Suprapubic skin (tissue), 4 donors: Measurements from ENCODE around the gene KCNMB1.

Experiments used
- EP300 ChIP-seq: sonication (generic); formaldehyde crosslinking; IDR thresholded peaks from one replicate; pipeline ENCODE4 v1.6.1; 2017; ENCODE audit warnings: antibody characterized with exemption
- POLR2A ChIP-seq, 2 donors: fragments of 450-650 bp; IDR thresholded peaks; one replicate each; pipeline ENCODE4 v1.6.1; 2017; ENCODE audit warnings: antibody characterized with exemption in 2 of 2, mild to moderate bottlenecking in 2 of 2, moderate library complexity in 2 of 2
- POLR2AphosphoS5 ChIP-seq, 3 donors: sonication (generic); formaldehyde crosslinking; IDR thresholded peaks; one replicate each; pipeline ENCODE4 v1.6.1; 2017; ENCODE audit warnings: antibody characterized with exemption in 3 of 3
- TF ChIP-seq, protein P1 (sequence below), 2 donors: fragments of 200-600 bp in 1 of 2; fragments of 450-650 bp in 1 of 2; sonication (generic) in 1 of 2; IDR thresholded peaks; one replicate each; pipeline ENCODE4 v1.5.1; 2016 to 2019; ENCODE audit warnings: antibody characterized with exemption in 2 of 2, mild to moderate bottlenecking in 1 of 2, moderate library complexity in 1 of 2

DNA sequence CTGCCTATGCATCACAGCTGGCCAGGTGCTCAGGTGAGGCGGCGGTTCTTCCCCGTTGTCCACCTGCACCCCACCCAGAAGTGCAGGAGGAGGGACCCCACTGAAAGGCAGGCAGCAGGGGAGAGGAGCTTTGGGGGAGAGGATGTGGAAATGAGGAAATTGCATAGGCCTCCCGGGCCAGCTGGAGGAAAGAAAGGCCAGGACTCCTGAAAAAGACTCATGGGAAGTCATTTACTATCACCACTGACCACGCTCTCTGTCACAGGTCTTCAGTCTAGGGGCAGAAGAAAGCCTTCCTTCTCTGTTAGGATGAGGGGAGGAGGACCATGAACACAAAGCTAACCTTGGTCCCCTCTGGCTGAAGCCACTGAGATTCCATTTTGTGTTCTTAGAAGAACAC, 28.1 kb downstream of the KCNMB1 start:
- TF ChIP-seq, protein P1, sequence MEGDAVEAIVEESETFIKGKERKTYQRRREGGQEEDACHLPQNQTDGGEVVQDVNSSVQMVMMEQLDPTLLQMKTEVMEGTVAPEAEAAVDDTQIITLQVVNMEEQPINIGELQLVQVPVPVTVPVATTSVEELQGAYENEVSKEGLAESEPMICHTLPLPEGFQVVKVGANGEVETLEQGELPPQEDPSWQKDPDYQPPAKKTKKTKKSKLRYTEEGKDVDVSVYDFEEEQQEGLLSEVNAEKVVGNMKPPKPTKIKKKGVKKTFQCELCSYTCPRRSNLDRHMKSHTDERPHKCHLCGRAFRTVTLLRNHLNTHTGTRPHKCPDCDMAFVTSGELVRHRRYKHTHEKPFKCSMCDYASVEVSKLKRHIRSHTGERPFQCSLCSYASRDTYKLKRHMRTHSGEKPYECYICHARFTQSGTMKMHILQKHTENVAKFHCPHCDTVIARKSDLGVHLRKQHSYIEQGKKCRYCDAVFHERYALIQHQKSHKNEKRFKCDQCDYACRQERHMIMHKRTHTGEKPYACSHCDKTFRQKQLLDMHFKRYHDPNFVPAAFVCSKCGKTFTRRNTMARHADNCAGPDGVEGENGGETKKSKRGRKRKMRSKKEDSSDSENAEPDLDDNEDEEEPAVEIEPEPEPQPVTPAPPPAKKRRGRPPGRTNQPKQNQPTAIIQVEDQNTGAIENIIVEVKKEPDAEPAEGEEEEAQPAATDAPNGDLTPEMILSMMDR (IDR thresholded peaks at IDR 0.05), result no peak
- TF ChIP-seq POLR2A (IDR thresholded peaks at IDR 0.05) (no peak), POLR2AphosphoS5 (IDR thresholded peaks at IDR 0.05) (no peak), EP300 (no peak)
